A549 treated with AZD9567 at 1 μM for 4 hours (cell line): Measurements from ENCODE around the gene OBSL1. TPM values are rescaled to one million over a fixed set of nuclear protein-coding genes. Genes with fewer than 3 reads are reported as not detected.

Source experiments
- total RNA-seq: library from RNA; stranded (reverse); fragments of 200-300 nt; extraction: Qiagen RNA extraction; gene quantifications from 5 replicates; pipeline ENCODE4 v1.2.3, GENCODE V29; 2022; ENCODE audit not compliant: insufficient read depth

OBSL1 gene
- total RNA-seq, result 20.4 to 24.8 TPM (median 21.2 TPM) in 5 replicates

DNA sequence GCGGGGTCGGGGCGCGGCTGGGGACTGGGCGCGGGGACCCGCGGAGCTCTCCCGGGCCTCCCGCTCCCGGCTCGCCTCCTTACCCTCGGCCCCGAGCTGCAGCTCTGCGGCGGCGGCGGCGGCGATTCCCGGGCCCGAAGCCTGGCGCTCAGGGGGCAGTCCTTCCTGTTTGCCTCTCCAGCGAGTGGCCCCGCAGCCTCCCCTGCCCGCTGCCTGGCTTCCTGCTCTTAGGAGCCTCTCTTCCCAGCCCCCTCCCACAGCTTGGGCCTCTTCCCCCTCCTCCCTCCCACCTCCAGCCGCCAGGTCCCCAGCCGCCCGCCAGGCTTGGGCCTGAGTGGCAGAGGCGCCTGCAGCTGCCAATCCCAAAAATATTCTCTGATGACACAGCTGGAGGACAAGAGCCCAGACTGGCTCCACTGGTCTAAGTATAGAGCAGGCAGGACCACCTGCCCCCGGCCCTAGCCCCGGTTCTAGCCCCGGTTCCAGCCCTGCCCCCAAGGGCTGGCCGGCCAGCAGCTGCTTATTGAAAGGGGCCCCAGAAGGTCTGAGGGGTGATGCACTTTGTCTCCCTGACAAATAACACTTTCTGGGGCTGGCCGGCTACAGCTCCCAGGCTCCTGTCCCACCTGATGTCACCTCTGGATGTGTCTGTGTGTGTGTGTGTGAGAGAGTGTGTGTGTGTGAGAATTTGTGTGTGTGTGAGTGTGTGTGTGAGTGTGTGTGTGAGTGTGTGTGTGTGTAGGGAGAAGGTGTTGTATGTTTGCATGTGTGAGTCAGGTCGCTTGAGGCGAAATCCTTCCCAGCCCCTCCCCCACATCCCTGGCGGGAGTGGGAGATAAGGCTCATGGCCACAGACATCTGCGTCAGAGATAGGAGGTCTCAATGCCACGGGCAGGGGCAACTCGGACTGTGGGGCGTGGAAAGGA, at the start of gene OBSL1:
Gene OBSL1, minus strand, starts transcription at position 229 of the 926 bp plus-strand sequence. CDS start 307 bp downstream, outside the sequence.

DNA sequence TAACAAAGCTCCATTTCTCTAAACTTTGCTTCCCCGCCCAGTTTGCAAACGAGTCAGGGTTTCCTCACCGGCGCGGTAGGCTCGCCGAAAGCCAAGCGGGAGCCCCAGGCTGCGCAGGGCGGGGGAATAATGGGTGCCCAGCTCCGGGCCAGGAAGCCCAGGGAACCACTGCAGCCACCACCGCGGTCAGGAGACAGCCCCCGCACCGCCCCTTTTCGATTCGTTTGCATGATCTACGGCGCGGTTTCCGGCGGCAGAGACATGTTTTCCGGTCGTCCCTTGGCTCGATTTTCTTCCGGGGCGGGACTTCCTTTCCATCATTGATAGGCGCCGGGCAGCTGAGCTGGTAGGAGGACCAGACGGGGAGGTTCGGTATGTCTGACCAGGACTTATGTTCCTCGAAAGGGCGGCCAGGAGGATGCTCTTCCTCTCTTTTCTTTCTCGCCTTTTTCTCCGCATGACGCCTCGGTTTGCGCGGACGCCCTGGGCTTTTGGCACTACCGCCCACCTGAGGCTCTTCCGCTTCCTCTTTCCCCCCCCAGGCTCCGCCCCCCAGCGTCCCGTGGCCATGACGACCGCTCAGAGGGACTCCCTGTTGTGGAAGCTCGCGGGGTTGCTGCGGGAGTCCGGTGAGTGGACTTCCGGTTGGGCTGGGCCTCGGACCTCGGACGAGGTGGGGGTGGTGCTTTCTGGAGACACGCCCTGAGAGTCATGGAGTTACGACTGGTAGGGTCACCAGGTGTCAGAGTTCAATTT, 26.4 kb upstream of the OBSL1 start, which contains the start of gene STK11IP:
Gene STK11IP, plus strand, starts transcription at position 306 of the 756 bp plus-strand sequence. Its CDS starts 263 bp downstream, at position 569.

DNA sequence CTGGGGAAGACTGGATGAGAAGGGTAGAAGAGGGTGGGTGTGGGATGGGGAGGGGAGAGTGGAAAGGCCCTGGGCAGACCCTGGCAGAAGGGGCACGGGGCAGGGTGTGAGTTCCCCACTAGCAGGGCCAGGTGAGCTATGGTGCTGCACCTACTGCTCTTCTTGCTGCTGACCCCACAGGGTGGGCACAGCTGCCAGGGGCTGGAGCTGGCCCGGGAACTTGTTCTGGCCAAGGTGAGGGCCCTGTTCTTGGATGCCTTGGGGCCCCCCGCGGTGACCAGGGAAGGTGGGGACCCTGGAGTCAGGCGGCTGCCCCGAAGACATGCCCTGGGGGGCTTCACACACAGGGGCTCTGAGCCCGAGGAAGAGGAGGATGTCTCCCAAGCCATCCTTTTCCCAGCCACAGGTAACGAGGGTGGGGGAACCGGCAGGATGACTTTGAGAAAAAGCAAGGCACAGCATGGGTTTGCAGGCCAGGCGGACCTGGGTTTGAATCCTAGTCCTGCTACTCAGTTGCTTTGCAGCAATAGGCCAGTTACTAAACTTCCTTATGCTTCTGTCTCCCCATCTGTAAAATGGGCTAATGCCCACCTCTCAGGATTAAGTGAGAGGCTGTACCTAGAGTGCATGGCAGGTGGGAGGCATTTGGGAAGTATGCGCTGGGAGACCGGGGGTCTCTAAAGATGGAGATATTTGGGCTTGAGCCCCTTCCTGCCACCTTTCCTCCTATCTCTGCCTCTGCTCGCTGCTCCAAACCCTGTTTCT, 1.1 kb upstream of the OBSL1 start, which contains the start of gene INHA:
Gene INHA, plus strand, starts transcription at position 74 of the 765 bp plus-strand sequence. Its CDS starts 65 bp downstream, at position 139.

DNA sequence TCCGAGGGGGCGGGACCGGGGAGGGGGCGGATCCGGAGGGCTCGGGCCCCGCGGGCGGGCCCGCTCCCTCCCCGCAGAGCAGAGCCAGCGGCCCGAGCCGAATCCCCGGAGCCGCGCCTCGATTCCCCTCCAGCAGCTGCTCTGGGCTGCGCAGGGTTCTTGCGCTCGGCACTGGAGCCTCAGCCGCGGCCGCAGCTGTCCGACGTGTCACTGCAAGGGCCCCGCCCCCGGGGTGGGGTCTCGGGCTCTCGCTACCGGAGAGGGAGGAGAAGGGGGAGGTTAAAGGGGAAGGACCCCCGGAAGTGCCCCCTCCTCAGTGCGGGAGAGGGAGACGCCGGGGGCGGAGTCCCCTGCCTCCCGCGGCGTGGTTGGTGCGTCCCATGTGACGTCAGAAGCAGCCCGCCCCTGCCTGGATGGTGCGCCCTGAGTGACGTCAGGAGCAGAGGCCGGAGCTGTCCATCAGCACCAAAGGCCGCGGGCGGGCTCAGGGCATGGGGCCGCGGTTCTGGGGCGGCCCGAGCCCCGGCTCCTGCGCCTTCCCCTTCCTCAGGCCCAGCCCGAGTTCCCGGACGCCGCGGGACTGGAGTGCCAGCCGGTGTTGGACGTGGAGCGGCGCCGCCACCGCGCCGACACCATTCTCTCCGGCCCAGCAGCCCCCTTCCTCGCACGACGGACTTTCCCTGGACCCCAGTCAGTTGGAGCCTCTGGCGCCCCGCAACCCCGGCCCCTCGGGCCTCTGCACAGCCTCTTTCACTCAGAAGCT, 27.6 kb downstream of the OBSL1 start, which contains the start of the genes CHPF and TMEM198:
Gene CHPF, minus strand, starts transcription at position 214 of the 763 bp plus-strand sequence. CDS start 271 bp downstream, outside the sequence.
Gene TMEM198, plus strand, starts transcription at position 433 of the 763 bp plus-strand sequence. CDS start 700 bp downstream, outside the sequence.

DNA sequence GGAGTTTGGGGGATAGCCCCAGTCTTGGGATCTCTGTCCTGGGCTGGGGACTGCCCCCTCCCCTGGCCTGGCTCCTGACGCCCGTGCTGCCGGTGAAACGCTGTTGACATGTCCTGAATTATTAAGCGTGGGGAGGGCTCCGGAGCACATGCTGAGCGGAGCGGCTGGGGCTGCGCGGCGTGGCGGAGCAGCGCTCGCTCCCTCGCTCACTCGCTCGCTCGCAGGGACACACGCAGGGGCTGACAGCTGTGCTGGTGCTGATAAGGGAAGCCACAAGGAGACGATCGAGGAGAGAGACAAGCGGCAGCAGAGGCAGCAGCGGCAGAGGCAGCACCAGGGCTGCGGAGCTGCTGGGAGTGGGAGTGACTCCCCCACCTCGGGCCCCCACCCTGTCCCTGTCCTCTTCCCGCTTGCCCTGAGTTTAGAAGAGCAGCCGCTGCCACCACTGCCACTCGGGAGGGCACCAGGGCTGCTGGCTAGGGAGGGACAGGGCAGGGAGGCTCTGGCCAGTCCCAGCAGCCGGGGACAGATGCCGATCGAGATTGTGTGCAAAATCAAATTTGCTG, 57.1 kb downstream of the OBSL1 start, which contains the start of gene ASIC4:
Gene ASIC4, plus strand, starts transcription at position 287 of the 566 bp plus-strand sequence. Its CDS starts 243 bp downstream, at position 530.

Other genes with a start within 250 kb of the OBSL1 start
- gene RESP18, start 238.8 kb downstream of the OBSL1 start, total RNA-seq, result not detected in 5 replicates
- gene DNPEP, start 183.6 kb downstream of the OBSL1 start, total RNA-seq, result 62.7 to 99.5 TPM (median 71.7 TPM) in 5 replicates
- 0.03 to 0.27 TPM (median 0.15 TPM) in 3 of 5 replicates, not detected in the others for gene DES, start 153.2 kb downstream of the OBSL1 start, total RNA-seq
- gene SPEG, start 136.7 kb downstream of the OBSL1 start, total RNA-seq, result 4.7 to 7.8 TPM (median 6.5 TPM) in 5 replicates
- 35.4 to 38.9 TPM (median 36.8 TPM) in 5 replicates for gene GMPPA, start 72.6 kb downstream of the OBSL1 start, total RNA-seq
- 0.02 to 0.09 TPM (median 0.06 TPM) in 4 of 5 replicates, not detected in the other for gene ASIC4, start 57.1 kb downstream of the OBSL1 start, total RNA-seq
- 15.1 to 34.7 TPM (median 33.5 TPM) in 5 replicates for gene CHPF, start 27.7 kb downstream of the OBSL1 start, total RNA-seq
- 0.89 to 1.1 TPM (median 0.99 TPM) in 5 replicates for gene TMEM198, start 27.5 kb downstream of the OBSL1 start, total RNA-seq
- 0.37 to 0.62 TPM (median 0.54 TPM) in 4 of 5 replicates, not detected in the other for gene INHA, start 771 bp upstream of the OBSL1 start, total RNA-seq
- gene STK11IP, start 26.3 kb upstream of the OBSL1 start, total RNA-seq, result 14.7 to 18.3 TPM (median 16.9 TPM) in 5 replicates
- gene SLC4A3, start 56.1 kb upstream of the OBSL1 start, total RNA-seq, result 1.7 to 3.6 TPM (median 3.0 TPM) in 5 replicates